GM18520 (cell line): ENCODE measurements around the gene KCNG2.
"Not testable (repeated sequence)": the region's sequence is repeated elsewhere in the genome, so short reads cannot be mapped to it uniquely, and the experiment has no call there.

Source experiments
- ATAC-seq: cut with Tn5 transposase; IDR thresholded peaks from one replicate; pipeline ENCODE4 v1.9.1; 2021; ENCODE audit not compliant: unreplicated experiment

KCNG2 gene

GRCh38 chr18:79868168-79868784 lies 70.5 kb downstream of the KCNG2 start:
- no peak for ATAC-seq

GRCh38 chr18:79868811-79869541 lies 71.2 kb downstream of the KCNG2 start:
- ATAC-seq: no peak

GRCh38 chr18:79869591-79870300 lies 72.0 kb downstream of the KCNG2 start:
- no peak for ATAC-seq

GRCh38 chr18:79870301-79871025 lies 72.7 kb downstream of the KCNG2 start:
- ATAC-seq: no peak

- no peak for ATAC-seq
Observed at GRCh38 chr18:79871026-79871390, 73.3 kb downstream of the KCNG2 start.

GRCh38 chr18:79871481-79872091 lies 73.8 kb downstream of the KCNG2 start:
- no peak for ATAC-seq

GRCh38 chr18:79872527-79873444 lies 75.0 kb downstream of the KCNG2 start:
- no peak for ATAC-seq

GRCh38 chr18:79873449-79874110 lies 75.8 kb downstream of the KCNG2 start:
- ATAC-seq: no peak

GRCh38 chr18:79874553-79875530 lies 77.1 kb downstream of the KCNG2 start:
- ATAC-seq: no peak

- no peak for ATAC-seq
Observed at GRCh38 chr18:79875531-79875919, 77.8 kb downstream of the KCNG2 start.

GRCh38 chr18:79875931-79876461 lies 78.3 kb downstream of the KCNG2 start:
- ATAC-seq: no peak

GRCh38 chr18:79876497-79876896 lies 78.8 kb downstream of the KCNG2 start:
- ATAC-seq: no peak

GRCh38 chr18:79877163-79878091 lies 79.7 kb downstream of the KCNG2 start:
- ATAC-seq: no peak

- not testable (repeated sequence) for ATAC-seq
Observed at GRCh38 chr18:79878246-79878645, 80.5 kb downstream of the KCNG2 start.

GRCh38 chr18:79878741-79879378 lies 81.1 kb downstream of the KCNG2 start:
- no peak for ATAC-seq

- ATAC-seq: no peak
Observed at GRCh38 chr18:79879566-79879965, 81.8 kb downstream of the KCNG2 start.

GRCh38 chr18:79881695-79882094 lies 84.0 kb downstream of the KCNG2 start:
- no peak for ATAC-seq
